ENCODE results near the gene GRIN2C.

DNA sequence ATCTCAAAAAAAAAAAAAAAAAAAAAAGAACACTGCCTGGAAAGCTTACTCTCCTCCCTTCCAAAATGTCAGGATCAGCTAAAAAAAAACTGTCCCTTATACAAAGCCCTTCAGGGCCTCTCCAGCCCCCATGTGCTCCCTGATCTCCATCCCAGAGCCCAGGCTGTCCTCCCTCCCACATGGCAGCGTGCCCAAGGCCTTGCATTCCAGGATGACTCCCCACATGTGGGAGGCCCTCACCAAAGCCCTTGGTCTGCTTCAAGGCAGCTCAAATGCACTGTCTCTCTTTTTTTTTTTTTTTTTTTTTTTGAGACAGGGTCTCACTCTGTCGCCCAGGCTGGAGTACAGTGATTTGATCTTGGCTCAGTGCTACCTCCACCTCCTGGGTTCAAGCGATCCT is 10.8 kb upstream of the GRIN2C start:
- TF ChIP-seq POLR2A (IDR thresholded peaks at IDR 0.05) = no peak
- TF ChIP-seq, protein P1, sequence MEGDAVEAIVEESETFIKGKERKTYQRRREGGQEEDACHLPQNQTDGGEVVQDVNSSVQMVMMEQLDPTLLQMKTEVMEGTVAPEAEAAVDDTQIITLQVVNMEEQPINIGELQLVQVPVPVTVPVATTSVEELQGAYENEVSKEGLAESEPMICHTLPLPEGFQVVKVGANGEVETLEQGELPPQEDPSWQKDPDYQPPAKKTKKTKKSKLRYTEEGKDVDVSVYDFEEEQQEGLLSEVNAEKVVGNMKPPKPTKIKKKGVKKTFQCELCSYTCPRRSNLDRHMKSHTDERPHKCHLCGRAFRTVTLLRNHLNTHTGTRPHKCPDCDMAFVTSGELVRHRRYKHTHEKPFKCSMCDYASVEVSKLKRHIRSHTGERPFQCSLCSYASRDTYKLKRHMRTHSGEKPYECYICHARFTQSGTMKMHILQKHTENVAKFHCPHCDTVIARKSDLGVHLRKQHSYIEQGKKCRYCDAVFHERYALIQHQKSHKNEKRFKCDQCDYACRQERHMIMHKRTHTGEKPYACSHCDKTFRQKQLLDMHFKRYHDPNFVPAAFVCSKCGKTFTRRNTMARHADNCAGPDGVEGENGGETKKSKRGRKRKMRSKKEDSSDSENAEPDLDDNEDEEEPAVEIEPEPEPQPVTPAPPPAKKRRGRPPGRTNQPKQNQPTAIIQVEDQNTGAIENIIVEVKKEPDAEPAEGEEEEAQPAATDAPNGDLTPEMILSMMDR (IDR thresholded peaks at IDR 0.05) = no peak
- TF ChIP-seq EP300 (IDR thresholded peaks at IDR 0.05) = no peak
- TF ChIP-seq POLR2AphosphoS5 (IDR thresholded peaks at IDR 0.05) = no peak

Measured in gastroesophageal sphincter (tissue), 3 donors.